ENCODE data around the gene ESRRG. TPM values are rescaled to one million over a fixed set of nuclear protein-coding genes. Genes with fewer than 3 reads are reported as not detected.
A peak's percentile ranks its signal among the peaks of the same experiment; 100 is the strongest.

Gene ESRRG
- total RNA-seq, 3 donors from 2014 or later, result 0.58 to 1.1 (median 0.58) TPM

GRCh38 chr1:216739793-216740192, 16.6 kb upstream of the ESRRG start:
- Histone ChIP-seq H3K4me1 (ENCODE audit: low read depth) (no peaks in the 10 kb centered on the region), H3K9me3 (no peaks in the 10 kb centered on the region), H3K36me3 (ENCODE audit: low read depth) (no peaks in the 10 kb centered on the region), H3K4me3 (no peak overlapping the region)
- ATAC-seq (no peak), DNase-seq (no peak)
- intact Hi-C loops (cut with DNase I, micrococcal nuclease), result no loop called here
- TF ChIP-seq CTCF (IDR thresholded peaks at IDR 0.05), result no peak

- intact Hi-C loops (cut with DNase I, micrococcal nuclease), result no loop called here
Observed at GRCh38 chr1:216732121-216732520, 8.9 kb upstream of the ESRRG start.

DNA sequence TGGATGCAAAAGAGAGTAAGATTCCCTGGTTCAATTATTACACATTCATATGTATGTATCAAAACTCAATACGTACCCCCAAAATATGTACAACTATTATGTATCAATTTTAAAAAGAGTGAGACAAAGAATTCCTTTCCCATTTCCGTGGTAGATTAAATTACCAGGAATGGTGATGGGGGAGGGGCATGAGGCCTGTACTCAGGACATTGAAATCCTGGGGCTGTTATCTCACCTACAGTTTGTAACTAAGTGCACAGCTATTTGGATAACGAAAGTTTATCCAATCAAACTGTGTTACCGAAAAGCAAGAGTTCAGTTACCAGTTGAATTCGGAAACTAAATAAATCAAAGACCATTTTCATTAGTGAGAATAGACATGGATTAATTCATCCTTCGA, 8.3 kb upstream of the ESRRG start:
- DNase-seq (no peak), ATAC-seq (no peak)
- Histone ChIP-seq H3K4me1 (ENCODE audit: low read depth) (no peaks in the 10 kb centered on the region), H3K9me3 (no peaks in the 10 kb centered on the region), H3K36me3 (ENCODE audit: low read depth) (no peaks in the 10 kb centered on the region), H3K4me3 (no peak overlapping the region)
- TF ChIP-seq CTCF (IDR thresholded peaks at IDR 0.05), result no peak
- intact Hi-C loops (cut with DNase I, micrococcal nuclease), result no loop called here

More at GRCh38 chr1:216732121-216732520, 8.9 kb upstream of the ESRRG start:
- ATAC-seq (no peak), DNase-seq (no peak)
- no peaks in the 10 kb centered on the region for H3K4me1 ChIP-seq (ENCODE audit: low read depth)
- H3K4me3 ChIP-seq, result no peak overlapping the region
- no peaks in the 10 kb centered on the region for H3K9me3 ChIP-seq
- TF ChIP-seq CTCF (IDR thresholded peaks at IDR 0.05), result no peak
- no peaks in the 10 kb centered on the region for H3K36me3 ChIP-seq (ENCODE audit: low read depth)

DNA sequence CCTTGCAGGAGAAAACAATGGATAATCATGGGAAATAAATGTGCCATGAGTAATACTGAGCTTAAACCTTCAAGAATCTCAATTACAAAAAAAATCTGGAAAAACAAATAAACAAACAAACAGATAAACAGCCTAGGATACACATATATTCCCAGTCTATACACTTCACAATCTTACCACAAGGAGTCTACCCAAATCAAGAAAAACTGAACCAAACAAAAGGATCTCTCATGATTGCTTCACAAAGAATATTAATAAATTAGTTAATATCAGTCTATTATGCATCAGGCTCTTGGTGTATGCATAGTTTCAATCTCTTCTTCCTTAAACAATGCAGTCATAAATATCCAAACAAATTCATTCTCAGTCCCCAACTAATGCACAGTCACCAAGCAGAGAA, 3.2 kb upstream of the ESRRG start:
- H3K9me3 ChIP-seq, result no peaks in the 10 kb centered on the region
- intact Hi-C loops (cut with DNase I, micrococcal nuclease), result no loop called here
- no peak for DNase-seq
- TF ChIP-seq CTCF (IDR thresholded peaks at IDR 0.05), result no peak
- H3K4me3 ChIP-seq, result no peak overlapping the region
- no peak for ATAC-seq
- H3K4me1 ChIP-seq (ENCODE audit: low read depth), result peaks cover 18% of the 10 kb centered on the region
- no peaks in the 10 kb centered on the region for H3K36me3 ChIP-seq (ENCODE audit: low read depth)

GRCh38 chr1:216722821-216723220, 408 bp downstream of the ESRRG start:
- H3K9me3 ChIP-seq, result no peaks in the 10 kb centered on the region
- intact Hi-C loops (cut with DNase I, micrococcal nuclease), result no loop called here
- peaks cover 20% of the 10 kb centered on the region for H3K4me1 ChIP-seq (ENCODE audit: low read depth)
- H3K4me3 ChIP-seq, result no peak overlapping the region
- no peaks in the 10 kb centered on the region for H3K36me3 ChIP-seq (ENCODE audit: low read depth)
- no peak for TF ChIP-seq CTCF (IDR thresholded peaks at IDR 0.05)
- DNase-seq, result no peak
- ATAC-seq, result peak; percentile 25

DNA sequence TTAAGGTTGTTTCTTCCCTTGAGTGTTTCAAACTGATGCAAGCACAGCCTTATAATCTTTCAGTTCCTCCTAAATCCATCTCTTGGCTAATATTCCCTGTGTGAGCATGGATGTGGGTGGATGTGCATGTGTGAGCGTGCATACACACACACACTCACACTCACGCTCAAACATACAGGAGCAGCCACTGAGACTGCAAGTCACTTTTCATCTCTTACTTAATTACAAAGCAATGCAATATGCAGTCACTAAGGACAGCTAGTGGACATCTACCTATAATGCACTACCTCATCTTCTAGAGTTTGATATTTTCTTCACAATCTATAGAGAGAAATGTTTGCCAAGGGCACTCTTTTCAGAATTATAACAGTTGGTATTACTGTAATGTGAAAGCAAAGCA, 1.4 kb downstream of the ESRRG start:
- intact Hi-C loops (cut with DNase I, micrococcal nuclease), result no loop called here
- peaks cover 20% of the 10 kb centered on the region for H3K4me1 ChIP-seq (ENCODE audit: low read depth)

More for the DNA sequence above, 1.4 kb downstream of the ESRRG start:
- H3K4me3 ChIP-seq, result no peak overlapping the region
- no peak for DNase-seq
- no peaks in the 10 kb centered on the region for H3K9me3 ChIP-seq
- no peaks in the 10 kb centered on the region for H3K36me3 ChIP-seq (ENCODE audit: low read depth)
- peak; percentile 17 for ATAC-seq
- TF ChIP-seq CTCF (IDR thresholded peaks at IDR 0.05), result no peak
